ENCODE measurements around the gene PGPEP1.

Gene PGPEP1

GRCh38 chr19:18385359-18385674 is 44.9 kb downstream of the PGPEP1 start:
- H3K27ac ChIP-seq: peak overlapping the region; percentile 78
- TF ChIP-seq CTCF (conservative IDR thresholded peaks at IDR 0.05): no peak
- no peak for TF ChIP-seq ZFX (IDR thresholded peaks at IDR 0.05)

- TF ChIP-seq ZFX (IDR thresholded peaks at IDR 0.05) (no peak), CTCF (conservative IDR thresholded peaks at IDR 0.05) (peak; percentile 91)
- peak within 1 kb of the TSS; percentile 78 for H3K27ac ChIP-seq
These were observed 45.5 kb downstream of the PGPEP1 start, which contains the start of gene GDF15 for GRCh38 chr19:18385675-18386542. GDF15 (plus strand) TSS chr19:18386158; CDS start chr19:18386190, 32 bp downstream.

GRCh38 chr19:18386543-18387271 is 46.3 kb downstream of the PGPEP1 start:
- no peak for TF ChIP-seq ZFX (IDR thresholded peaks at IDR 0.05)
- no peak for TF ChIP-seq CTCF (conservative IDR thresholded peaks at IDR 0.05)
- H3K27ac ChIP-seq: peak overlapping the region; percentile 78

- TF ChIP-seq CTCF (conservative IDR thresholded peaks at IDR 0.05) (peak; percentile 100), ZFX (IDR thresholded peaks at IDR 0.05) (no peak)
- H3K27ac ChIP-seq: peak overlapping the region; percentile 78
These were observed 47.9 kb downstream of the PGPEP1 start for GRCh38 chr19:18388100-18388959.

- peak overlapping the region; percentile 78 for H3K27ac ChIP-seq
These were observed 48.7 kb downstream of the PGPEP1 start for GRCh38 chr19:18388960-18389725.

More at GRCh38 chr19:18388960-18389725, 48.7 kb downstream of the PGPEP1 start:
- TF ChIP-seq CTCF (conservative IDR thresholded peaks at IDR 0.05): no peak
- TF ChIP-seq ZFX (IDR thresholded peaks at IDR 0.05): no peak
